ENCODE results near the gene BICD1.

- TF ChIP-seq CTCF (IDR thresholded peaks at IDR 0.05 in 8 of 11, conservative IDR thresholded peaks at IDR 0.05 in 3 of 11) (no peak), POLR2AphosphoS5 (IDR thresholded peaks at IDR 0.05) (no peak)
Observed at GRCh38 chr12:32117316-32117715, 10.7 kb downstream of the BICD1 start.

All from spleen (tissue), 7 donors.